Activated T-helper 1 cell treated with Interleukin-2 at 50 U/mL for 16 hours (primary cell): ENCODE data around the gene TMEM116.
"Not testable (repeated sequence)": the region's sequence is repeated elsewhere in the genome, so short reads cannot be mapped to it uniquely, and the experiment has no call there.

Experiments used
- DNase-seq: peaks from one replicate; pipeline ENCODE4 v3.0.0-alpha.2; 2020; ENCODE audit warnings: low read depth

TMEM116 gene

DNA sequence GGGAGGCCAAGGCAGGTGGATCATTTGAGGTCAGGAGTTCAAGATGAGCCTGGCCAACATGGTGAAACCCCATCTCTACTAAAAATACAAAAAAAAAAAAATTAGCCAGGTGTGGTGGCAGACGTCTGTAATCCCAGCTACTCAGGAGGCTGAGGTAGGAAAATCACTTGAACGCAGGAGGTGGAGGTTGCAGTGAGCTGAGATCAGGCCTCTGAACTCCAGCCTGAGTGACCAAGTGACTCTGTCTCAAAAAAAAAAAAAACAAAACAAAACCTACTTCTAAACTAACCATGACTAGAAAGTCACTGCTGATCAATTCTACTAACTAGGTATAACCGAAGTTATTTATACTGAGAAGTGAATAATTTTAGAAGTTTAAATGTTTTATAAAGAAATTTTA is 3.4 kb downstream of the TMEM116 start:
- DNase-seq: not testable (repeated sequence)

DNA sequence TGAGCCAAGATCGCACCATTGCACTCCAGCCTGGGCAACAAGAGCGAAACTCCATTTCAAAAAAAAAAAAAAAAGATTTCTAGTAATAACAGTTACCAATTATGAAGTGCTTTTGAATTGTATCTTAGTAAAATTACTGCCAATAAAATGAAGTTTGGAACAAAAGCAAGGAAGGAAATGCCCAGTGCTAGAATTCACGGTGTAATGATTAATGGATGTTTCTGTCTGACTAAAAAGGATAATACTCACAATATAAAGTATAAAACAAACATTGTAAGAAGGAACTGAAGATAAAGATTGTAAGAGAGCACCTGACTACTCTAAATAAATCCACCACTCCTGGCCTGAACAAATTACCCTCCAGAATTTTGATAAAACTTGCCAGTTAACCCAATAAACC is 4.0 kb downstream of the TMEM116 start:
- no peak for DNase-seq

DNA sequence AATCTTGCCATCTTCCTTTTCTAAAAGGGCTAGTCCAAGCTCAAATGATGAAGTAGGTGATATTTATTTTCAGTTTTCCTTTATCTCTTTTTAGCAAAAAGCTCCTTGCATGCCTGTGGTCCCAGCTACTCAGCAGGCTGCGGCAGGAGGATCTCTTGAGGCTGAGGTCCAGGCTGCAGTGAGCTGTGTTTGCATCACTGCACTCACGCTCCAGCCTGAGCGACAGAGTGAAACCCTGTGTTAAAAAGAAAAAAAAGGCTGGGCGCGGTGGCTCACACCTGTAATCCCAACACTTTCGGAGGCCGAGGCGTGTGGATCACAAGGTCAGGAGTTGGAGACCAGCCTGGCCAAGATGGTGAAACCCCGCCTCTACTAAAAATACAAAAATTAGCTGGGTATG is 5.0 kb downstream of the TMEM116 start:
- no peak for DNase-seq

DNA sequence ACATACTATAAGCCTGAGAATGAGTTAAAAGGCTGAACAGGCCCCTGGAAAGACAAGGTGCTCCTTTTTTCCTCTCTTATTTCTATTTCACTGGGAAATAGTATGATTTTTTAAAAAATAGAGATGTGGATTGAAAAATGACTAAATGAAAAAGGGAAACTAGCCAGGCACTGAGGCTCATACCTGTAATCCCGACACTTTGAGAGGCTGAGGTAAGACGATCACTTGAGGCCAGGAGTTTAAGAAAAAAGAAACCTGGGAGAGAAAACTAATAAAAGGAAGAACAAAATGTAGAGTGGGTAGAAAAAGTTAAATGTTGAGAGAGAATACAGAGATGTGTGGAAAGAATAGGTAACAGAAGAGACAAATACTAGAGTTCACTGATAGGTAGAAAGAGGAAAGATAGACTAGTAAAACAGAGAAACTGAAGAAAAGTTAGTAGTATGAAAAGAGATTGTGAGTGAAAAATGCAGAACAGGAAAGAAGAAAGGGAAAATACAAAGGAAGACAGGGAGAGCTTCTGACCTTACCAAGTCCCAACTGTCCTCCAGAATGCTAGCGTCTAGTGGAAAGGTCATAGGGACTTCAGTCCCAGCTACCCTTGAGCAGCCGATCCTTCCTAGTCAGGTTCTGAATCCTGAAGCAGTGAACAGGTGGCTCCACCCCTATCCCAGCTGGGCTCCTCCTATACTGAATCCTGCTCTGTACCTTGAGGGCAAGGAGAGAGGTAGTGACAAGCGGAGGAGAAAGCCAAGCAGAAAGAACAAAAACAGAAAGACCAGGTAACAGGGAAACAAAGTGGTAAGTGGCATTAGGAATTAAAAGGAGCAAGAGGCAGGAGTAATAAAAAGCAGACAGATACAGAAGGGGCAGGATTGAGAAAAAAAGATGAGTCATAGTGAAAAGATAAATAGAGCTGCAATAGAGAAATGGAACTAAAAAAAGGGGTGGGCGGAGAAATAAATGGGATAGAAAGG is 7.3 kb downstream of the TMEM116 start:
- no peak for DNase-seq

DNA sequence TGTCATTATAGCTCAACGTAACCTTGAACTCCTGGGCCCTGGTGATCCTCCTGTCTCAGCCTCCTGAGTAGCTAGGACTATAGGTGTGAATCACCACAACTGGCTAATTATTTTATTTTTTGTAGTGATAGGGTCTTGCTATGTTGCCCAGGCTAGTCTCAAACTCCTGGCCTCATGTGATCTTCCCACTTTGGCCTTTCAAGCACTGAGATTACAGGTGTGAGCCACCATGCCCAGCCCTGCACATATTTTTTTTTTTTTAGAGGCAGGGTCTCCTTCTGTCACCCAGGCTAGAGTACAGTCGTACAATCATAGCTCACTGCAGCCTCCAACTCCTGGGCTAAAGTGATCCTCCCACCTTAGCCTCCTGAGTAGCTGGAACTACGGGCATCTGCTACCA is 8.9 kb downstream of the TMEM116 start:
- DNase-seq: no peak

DNA sequence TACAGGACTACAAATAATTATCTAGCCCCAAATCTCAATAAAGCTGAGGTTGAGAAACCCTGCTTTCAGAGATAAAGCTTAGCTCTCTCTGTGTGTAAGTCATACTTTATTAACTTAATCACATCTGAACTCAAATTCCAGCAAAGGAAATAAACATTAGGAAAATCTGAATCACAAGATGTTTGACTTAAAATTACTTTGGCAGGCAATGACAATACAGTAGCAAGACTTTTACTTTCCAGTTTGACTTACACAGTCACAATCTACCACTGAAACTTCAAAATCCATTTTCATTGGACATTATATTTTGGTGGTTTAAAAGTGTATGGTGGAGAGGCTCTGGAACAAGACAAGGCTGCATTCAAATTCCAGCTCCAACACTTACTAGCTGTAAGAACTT is 11.4 kb downstream of the TMEM116 start:
- DNase-seq: no peak

DNA sequence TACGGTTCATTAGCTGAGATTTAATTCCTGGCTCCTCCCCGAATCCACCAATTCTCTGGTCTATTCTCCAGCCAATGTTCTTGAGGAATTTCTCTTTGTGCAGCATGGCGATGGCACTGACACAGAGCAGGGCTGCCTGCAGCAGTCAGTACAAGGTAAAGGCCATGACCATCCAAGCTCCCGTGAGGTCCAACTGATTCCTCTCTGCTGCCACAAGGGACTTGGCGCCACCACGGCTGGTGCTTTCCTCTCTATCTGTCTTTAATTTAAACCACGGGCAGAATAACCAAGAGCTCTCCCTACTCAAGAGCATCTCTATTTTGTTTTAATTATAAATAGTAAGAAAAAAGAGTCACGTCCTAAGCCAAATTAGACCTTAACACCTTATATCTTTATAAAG is 12.1 kb downstream of the TMEM116 start:
- DNase-seq: no peak

DNA sequence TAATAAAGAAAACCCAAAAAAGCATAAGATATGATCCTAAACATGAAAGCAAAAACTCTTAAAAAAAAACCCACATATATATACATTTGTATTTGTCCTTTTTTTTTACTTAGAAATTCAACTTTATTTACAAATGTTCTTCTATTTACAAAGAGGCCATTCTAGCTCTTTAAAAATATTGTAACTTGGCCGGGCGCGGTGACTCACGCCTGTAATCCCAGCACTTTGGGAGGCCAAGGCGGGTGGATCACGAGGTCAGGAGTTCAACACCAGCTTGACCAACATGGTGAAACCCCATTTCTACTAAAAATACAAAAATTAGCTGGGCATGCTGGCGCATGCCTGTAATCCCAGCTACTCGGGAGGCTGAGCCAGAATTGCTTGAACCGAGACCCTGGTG is 13.8 kb downstream of the TMEM116 start:
- not testable (repeated sequence) for DNase-seq

DNA sequence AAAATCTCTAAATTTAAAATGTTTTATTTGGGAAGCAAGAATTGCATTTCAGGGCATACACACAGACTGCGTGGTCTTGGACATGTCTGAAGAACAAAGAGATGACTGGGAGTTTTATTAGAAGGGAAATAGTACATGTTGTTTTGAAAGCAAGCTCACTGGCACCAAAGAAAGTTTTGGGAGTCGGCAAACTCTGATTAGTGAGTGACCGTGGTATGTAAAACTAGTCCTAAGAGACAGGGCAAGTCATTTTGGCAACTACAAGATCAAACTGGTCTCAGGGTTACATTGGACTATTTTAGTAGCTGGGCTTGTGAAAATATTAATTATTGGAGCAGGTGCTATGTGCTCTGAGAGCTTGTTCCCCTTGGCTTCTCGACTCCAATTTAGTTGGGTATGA is 14.9 kb downstream of the TMEM116 start:
- DNase-seq: no peak

DNA sequence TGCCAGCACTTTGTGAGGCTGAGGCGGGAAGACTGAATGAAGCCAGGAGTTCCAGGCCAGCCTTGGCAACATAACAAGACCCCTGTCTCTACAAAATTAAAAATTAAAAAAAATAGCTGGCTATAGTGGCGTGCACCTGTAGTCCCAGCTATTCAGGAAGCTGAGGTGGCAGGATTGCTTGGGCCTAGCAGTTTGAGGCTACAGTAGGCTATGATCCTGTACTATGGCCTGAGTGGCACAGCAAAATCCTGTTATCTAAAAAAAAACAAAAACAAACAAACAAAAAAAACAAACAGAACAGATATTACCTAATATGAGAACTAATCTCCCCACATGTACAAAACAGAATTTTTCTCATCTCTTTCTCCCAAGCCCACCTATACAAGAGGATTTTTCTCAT is 15.7 kb downstream of the TMEM116 start:
- no peak for DNase-seq

DNA sequence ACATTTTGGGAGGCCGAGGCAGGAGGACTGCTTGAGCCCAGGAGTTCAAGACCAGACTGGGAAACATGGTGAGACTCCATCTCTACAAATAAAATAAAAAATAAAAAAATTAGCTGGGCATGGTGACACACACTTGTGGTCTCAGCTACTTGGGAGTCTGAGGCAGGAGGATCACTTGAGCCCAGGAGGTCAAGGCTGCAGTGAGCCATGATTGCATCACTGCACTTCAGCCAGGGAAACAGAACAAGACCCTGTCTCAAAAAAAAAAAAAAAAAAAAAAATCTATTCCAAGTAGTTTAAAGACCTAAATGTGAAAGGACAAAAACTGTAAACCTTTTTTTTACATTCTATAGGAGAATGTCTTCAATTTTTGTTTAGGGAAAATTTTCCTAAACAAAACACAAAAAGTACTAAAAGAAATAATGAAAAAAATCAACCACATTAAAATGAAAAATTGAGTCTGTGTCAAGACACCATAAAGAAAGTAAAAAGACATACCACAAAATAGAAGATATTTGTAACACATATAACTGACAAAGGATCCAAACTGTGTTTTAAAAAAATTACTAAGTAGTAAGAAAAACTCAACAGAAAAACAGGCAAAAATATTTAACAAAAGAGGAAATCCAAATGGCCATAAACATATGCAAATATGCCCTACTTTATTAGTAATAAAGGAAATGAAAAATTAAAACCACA is 17.0 kb downstream of the TMEM116 start:
- DNase-seq: no peak

DNA sequence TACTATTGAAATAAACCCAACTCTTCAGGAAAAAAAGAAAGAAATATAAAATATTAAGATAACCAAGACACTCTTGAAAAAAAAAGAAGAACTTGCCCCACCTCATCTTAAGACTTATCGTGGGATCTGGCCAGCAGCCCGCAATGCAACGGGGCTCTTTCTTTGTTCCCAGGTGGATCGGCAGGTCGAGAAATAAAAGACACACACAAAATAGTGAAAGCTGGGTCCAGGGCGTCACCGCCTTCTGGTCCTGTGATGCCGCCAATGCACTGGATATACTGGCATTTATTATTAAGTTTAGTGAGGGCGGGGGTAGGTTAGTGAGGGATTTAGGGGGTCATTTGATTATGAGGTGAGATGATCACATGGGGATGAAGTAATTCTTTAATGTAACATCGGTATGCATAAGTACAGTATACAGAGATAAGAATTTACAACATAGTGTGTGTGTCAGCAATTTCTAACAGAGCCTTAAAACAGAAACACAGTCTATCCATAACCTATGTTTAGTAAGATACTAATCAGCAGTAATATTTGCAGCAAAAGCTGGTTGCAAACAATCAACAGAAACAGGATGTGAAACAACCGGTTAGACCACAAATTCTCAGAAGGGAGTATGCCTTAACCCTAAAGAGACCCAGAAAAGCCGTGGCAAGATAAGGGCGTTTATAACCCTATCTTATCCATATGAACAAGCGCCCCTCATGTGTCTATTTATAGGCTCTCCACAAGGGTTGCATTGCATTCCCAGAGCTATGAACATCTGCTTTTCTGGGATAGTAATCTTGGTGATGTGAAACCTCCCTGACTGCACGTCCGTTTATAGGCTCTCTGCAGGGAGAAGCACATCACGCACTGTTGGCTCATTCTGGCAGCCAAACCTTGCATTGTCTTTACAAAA is 18.5 kb downstream of the TMEM116 start:
- DNase-seq: not testable (repeated sequence)

DNA sequence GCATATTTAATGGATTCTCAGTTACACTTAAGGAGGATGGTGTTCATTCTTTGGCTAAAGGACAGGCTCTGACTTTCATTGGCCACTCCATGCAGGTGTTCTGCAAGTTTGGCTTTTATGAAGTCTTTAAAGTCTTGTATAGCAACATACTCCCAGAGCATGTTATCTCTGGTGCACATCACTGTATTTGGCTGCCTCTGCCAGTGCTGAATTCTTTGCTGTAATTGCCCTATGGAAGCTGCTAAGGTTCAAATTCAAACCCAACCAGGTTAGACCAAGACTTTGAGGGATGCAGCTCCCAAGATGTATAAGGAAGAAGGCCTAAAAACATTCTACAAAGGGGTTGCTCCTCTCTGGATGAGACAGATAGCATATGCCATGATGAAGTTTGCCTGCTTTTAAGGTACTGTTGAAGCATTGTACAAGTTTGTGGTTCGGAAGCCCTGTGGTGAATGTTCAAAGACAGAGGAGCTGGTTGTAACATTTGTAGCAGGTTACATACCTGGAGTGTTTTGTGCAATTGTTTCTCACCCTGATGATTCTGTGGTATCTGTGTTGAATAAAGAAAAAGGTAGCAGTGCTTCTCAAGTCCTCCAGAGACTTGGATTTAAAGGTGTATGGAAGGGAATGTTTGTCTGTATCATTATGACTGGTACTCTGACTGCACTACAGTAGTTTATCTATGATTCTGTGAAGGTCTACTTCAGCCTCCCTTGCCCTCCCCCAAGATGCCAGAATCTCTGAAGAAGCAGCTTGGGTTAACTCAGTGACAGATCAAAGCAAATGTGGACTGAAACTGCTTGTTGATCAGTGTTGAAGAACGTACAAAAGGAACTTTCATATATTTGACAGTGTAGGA is 19.4 kb downstream of the TMEM116 start:
- DNase-seq: no peak

DNA sequence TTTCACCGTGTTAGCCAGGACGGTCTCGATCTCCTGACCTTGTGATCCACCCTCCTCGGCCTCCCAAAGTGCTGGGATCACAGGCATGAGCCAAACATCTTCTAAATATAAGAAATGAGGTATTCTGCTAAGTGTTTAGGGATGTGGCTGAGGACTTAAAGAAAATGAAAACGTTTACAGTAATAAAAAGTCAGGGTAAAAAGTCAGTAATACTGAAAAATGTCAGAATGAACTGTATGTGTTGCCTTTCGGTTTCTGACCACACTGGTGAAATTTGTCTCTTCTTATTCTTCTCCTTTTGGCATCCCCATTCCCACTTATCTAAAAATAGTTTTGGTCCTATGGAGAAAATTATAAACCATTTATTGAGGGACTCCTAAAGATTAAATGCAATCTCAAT is 20.5 kb downstream of the TMEM116 start:
- no peak for DNase-seq

DNA sequence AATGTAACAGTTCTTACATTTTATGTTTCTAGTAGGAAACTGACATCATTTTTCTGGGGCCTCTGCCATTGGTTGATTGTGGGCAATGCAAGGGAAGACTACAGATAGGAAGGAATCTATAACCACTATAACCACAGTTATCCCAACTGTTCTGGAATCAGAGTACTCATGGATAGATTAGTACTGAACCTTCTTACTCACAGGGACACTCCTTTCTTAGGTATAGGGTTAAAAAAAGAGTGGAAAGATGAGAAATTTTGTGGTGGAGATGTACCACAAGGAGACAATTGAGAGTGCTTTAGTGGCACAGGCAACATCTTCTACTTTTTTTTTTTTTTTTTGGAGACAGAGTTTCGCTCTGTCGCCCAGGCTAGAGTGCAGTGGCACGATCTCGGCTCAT is 21.0 kb downstream of the TMEM116 start:
- no peak for DNase-seq

DNA sequence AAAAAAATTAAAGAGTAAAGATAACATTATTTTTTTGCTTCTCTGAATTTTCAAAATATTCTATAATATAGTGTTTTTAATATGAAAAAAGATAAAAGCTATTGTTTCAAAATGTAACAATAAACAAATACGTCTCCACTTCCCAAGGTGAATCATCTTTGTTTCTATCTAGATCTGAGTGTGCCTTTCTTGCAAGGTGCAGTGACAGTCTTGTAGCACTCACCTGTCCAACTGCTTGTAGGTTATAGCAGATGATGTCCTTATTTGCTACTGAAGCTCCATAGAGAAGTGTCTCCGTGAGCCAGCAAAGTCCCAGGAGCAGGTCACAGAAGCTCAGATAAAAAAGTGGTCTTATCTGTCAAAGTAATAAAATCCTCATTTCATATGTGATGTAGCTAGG is 21.4 kb downstream of the TMEM116 start:
- DNase-seq: no peak

DNA sequence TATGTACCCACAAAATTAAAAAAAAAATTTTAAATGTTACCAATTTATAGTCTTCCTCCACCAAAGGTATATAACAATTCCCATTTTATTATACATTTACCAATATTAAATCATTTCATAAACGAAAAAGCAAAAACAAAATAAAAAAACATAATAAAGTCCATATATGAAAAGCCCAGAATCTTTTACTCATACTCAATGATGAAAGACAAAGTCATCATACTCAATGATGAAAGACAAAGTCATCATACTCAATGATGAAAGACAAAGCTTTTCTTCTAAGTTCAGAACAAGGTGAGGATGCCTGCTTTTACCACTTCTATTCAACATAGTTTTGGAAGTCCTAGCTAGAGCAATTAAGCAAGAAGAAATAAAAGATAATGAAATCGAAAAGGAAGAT is 28.1 kb downstream of the TMEM116 start:
- no peak for DNase-seq

DNA sequence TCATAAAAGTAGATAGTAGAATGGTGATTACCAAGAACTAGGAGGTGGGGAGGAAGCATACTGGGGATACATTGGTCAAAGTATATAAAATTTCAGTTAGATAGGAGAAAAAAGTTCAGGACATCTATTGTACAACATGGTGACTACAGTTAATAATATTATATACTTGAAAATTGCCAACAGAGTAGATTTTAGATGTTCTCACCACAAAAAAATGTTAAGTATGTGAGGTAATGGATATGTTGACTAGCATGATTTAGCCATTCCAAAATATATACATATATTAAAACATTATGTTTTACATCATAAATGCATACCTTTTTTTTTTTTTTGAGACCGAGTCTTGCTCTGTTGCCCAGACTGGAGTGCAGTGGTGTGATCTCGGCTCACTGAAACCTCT is 31.0 kb downstream of the TMEM116 start:
- DNase-seq: no peak

DNA sequence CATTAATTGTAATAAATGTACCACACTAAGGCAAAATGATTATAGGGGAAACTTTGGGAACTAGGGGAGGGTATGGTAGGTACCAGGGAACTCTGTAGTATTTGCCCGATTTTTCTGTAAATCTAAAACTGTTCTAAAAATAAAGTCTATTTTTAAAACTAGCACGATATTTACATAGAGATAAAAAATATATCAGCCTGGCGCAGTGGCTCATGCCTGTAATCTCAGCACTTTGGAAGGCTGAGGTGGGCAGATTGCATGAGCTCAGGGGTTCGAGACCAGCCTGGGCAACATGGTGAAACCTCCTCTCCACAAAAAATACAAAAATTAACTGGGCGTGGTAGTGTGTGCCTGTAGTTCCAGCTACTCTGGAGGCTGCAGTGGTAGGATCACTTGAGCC is 32.4 kb downstream of the TMEM116 start:
- no peak for DNase-seq

DNA sequence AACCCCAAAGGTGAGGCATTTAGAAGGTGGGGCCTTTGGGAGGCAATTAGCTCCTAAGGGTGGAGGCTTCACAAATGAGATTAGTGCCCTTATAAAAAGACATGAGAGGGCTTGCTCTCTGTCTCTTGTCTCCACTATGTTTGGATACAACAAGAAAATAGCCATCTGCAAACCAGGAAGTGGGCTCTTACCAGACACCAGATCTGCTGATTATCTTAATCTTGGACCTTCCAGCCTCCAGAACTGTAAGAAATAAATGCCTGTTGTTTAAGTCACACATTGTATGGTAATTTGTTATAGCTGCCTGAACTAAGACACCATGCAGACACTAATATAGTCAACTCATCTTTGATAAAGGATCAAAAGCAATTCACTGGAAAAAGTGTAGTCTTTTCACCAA is 34.4 kb downstream of the TMEM116 start:
- DNase-seq: no peak

DNA sequence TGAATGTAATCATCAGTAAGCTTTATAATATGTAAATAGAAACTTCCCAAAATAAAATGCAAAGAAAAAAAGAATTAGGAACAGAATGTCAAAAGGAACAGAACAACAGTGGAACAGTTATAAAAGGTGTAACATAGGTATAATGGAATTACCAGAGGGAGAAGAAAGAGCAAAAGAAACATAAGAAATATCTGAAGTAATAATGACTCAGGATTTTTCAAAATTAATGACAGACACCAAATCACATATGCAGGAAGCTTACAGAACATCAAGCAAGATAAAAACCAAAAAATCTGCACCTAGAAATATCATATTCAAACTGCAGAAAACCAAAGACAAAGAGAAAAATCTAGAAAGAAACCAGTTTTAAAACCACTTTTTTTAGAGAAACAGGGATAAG is 36.1 kb downstream of the TMEM116 start:
- DNase-seq: no peak
